Stimulated activated CD8-positive, alpha-beta memory T cell treated with anti-CD3 and anti-CD28 coated beads, Interleukin-4, amount 100 ng/mL, for 48 hours (primary cell): ENCODE measurements around the gene MRPL58.
"Not testable (repeated sequence)": the region's sequence is repeated elsewhere in the genome, so short reads cannot be mapped to it uniquely, and the experiment has no call there.

Source experiments
- DNase-seq: peaks from one replicate; pipeline ENCODE4 v3.0.0-alpha.2; 2020

Gene MRPL58

DNA sequence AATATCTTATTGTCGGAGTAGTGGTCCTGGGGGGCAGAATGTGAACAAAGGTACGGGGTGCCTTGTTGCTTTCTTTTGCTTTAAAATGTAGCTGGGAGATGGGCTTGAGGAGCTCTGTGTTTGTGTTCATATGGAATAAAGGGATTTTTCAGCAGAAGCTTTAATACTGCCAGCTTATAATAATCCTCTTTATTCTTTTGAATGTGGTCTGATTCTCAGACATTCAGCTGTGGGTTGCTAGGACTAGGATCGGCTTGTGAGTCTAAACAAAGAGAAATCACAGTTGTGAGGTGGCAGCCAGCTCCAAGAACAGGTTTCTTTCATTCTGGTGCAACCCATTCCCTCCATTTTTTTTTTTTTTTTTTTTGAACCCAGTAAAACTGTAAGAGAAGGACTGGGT lies 7.2 kb downstream of the MRPL58 start:
- no peak for DNase-seq

DNA sequence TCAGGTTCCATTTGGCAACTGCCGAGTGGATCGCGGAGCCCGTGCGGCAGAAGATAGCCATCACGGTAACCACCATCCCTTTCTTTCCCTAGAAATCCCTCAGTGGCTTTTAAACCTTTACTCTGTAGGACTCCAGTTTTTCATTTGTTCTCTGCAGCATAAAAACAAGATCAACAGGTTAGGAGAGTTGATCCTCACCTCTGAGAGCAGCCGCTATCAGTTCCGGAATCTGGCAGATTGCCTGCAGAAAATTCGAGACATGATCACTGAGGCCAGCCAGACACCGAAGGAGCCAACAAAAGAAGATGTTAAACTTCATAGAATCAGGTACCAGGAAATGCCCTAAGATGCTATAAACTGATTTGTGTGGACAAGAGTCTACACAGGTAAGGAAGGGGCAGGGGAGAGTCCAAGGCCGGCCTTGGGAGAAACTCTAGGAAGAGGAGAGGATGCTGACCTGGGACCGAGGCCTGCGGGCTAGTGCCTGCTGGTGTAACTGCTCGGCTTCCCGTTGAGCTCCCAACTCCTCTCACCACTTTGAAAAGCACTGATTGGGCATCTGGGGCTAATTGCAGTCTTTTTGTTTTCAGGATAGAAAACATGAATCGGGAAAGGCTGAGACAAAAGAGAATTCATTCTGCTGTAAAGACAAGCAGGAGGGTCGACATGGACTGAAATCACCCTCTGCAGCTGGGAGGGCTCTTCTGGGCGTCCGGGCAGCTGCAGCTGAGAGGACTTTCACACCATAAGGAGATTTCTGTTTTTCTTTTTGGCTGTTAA lies 8.1 kb downstream of the MRPL58 start:
- DNase-seq, result no peak

DNA sequence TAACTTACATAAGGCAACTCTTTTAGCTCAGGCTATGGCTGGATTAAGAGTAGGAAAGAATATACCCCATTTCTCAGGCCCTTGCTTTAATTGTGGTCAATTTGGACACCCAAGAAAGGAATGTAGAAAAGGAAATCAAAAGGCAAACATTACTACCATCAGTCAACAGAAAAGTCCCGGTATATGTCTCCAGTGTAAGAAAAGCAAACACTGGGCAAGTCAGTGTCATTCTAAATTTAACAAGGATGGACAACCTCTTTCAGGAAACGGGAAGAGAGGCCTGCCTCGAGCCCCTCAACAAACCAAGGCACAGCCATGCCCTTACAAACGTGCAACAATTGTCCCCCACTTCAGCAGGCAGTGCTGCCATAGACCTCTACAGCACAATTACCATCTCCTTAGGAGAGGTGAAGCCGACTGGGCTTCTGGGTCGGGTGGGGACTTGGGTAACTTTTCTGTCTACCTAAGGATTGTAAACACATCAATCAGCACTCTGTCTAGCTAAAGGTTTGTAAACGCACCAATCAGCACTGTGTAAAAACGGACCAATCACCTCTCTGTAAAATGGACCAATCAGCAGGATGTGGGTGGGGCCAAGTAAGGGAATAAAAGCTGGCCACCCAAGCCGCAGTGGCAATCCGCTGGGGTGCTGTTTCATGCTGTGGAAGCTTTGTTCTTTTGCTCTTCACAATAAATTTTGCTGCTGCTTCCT lies 12.4 kb downstream of the MRPL58 start:
- DNase-seq, result peak; percentile 60

DNA sequence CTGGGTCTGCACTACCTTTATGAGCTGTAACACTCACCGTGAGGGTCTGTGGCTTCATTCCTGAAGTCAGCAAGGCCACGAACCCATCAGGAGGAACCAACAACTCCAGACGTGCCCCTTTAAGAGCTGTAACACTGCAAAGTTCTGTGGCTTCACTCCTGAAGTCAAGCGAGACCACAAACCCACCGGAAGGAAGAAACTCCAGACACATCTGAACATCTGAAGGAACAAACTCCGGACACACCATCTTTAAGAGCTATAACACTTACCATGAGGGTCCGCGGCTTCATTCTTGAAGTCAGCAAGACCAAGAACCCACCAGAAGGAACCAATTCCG lies 12.9 kb downstream of the MRPL58 start:
- DNase-seq, result not testable (repeated sequence)

DNA sequence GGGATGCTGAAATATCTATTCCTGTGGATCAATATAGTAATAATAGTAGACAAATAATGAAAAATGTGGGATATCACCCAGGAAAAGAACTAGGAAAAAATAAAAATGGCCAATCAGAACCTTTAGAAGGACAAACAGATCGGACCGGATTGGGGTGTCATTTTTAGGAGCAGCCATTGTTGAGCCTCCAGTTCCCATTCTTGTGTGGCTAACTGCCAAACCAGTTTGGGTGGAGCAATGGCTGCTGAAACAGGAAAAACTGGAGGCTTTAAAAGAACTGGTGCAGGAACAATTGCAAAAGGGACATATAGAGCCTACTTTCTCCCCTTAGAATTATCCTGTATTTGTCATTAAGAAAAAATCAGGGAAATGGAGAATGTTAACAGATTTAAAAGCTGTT lies 14.2 kb downstream of the MRPL58 start:
- not testable (repeated sequence) for DNase-seq

DNA sequence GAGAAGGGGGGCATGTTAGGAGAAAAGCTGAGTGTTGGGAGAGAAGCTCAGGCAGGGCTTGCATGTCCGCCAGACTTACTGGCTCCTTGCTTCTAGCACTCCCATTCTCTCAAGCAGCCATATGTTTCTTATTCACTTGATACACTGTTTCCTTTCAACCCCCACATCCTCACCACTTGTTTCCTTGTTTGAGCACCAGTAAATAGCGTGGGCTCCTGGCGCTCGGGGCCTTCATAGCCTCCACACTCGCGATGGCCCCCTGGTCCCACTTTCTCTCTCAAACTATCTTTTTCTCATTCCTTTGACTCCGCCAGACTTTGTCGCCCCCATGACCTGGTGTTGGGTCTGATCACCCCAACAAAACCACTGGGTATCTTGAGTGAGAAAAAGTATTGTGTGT lies 17.7 kb downstream of the MRPL58 start:
- no peak for DNase-seq

DNA sequence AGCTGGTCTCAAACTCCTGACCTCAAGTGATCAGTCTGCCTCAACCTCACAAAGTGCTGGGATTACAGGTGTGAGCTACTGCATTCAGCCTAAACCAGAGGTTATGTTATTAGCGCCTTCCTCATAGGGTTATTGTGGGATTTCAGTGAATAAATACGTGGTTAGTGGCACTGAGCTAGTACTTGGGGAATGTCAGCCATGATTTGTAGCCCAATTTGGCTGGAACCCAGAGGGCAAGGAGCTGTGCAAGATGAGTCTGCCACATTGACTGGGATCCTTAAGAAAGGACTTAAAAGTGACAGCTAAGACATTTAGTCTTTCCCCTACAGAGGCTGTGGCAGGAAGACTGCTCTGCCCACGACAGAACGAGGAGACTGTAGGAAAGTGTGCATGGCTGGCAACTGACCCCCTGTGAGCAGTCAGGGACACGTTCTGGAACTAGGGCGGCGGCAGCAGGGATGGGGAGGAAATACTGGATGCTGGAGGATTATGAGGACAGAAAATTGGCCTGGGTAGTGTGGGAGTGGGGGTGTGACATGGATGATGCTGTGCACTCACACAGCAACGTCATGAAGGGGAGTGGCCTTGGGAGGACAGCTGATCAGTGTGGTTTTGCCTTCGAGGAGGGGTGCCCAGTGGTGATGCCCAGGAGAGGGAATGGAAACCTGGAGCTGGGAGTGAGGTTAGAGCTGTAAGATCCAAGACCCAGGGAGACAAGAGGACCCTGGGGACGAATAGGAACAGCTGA lies 19.7 kb downstream of the MRPL58 start:
- DNase-seq, result peak; percentile 78

DNA sequence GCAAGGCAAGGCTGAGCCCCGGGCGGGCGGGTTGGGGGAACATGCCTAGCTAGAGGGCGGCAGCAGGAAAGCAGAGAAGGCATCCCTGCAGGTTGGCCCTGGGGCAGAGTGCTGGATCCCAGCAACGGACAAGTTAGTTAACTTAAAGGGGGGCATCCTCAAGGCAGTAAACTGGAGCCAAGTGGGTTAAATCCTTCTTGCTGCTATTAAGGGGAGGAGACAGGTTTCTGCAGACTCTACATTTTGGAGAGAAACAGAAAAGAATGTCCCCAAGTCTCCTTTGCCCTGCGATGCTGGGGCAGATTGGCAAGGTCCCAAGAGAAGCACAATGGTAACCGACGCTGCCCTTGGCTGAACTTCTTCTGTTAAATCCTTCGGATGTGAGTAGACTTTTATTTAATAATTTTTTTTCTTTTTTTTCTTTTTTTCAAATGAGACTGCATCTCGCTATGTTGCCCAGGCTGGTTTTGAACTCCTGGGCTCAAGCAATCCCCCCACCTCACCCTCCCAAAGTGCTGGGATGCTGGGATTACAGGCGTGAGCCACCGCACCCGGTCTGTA lies 20.3 kb downstream of the MRPL58 start:
- DNase-seq, result no peak

DNA sequence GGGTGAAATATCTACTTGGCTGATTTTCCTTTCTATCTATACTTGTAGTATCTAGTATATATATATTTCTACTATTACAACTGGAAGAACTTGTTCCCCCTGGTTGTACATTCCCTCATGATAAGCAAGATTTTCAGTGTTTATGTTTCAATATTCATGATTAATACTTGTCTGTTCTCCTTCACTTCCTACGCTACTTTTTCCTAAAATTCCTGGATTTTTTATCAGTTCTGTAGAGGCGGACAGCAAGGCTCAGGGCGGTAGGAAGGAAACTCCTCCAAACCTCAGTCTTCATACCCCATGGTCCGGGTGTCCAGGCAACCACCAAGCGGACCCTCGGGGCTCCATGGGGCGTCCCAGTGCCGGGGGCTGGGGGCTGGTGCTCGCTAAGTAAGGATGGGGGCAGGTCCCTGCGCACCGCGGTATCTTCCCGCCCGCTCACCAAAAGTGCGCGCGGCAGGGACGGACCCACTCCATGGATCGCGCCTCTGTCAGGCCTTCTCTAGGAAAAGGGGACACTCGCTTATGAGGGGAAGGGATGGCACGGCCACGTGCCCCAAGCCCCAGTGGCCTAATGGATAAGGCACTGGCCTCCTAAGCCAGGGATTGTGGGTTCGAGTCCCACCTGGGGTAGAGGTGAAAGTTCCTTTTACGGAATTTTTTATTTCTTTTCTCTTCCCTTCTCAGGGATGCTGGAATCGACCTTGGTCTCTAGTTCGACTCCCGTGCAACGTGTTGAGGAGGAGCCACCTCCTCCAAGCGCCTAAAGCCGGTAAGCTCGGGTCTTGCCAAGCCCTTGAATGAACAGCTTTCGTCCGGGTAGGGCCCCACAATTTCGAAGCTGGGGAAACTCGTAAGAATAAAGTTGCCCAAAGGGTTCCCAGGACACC lies 21.1 kb downstream of the MRPL58 start:
- peak; percentile 100 for DNase-seq

DNA sequence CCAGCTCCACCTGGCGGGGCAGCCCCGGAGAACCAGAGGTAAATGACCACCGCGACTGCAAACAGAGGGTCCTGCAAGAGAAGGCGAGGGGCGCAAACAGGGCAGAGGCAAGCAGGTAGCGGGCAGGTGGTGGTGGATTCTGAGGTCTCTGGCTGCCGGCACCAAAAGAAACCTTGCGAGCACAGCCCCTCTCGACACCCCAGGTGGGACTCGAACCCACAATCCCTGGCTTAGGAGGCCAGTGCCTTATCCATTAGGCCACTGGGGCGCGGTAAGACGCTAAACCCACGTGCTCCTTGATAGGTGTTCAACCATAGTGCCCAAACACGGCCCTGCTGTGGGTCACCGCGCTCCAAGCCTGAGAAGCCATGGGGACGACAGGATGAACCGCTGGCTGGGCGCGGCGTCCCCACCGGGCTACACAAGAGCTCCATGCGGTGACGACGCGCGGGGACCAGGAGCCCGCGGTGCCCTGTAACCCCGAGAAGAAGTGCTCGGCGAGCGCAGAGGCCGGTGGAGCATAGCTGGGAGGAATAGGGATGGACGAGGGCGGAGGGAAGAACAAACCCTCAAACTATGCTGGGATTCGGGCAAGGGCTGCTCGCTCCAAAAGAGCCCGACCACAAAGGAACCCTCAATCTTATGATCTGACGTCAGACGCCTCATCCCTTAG lies 21.9 kb downstream of the MRPL58 start:
- peak; percentile 99 for DNase-seq

DNA sequence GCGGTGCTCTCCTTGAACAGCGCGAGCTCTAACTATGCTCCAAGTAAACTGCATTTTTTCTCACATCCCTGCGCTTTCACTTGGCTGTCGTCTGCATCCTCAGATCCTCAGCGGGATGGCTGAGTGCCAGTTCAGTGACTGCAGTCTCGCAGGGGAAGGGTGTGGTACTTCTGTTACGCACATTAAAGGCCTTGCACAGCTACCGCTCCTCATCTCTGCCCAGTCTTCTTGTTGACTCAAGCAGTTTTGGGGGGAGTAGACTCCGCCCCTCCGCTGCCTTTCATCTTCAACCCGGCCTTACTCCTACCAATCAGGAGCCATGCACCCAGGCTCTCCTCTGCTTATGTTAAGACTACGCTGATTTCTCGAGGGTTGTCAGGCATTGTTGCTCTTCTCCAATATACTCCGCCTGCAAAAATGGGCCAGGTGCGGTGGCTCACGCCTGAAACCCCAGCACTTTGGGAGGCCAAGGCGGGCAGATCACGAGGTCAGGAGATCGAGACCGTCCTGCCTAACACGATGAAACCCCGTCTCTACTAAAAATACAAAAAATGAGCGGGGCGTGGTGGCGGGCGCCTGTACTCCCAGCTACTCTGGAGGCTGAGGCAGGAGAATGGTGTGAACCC lies 24.3 kb downstream of the MRPL58 start:
- peak; percentile 81 for DNase-seq

DNA sequence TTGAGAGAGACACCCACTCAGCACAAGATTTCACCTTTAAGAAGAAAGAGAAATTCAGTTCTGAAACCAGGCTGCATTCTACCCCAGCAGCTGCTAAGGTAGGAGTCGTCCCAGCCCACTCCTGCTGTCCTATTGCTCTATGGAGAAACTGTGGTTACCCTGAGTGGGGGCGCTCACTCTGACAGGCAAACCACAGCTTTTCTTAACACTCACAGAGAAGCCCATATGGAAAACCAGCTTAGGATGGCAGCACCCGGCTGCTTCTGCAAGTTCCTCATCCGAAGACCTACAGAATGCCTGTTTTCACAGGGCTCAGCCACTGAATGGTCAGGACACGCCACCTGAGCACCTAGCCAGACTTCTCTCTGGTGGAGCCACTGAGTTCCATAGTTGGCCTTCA lies 26.8 kb downstream of the MRPL58 start:
- DNase-seq, result no peak

DNA sequence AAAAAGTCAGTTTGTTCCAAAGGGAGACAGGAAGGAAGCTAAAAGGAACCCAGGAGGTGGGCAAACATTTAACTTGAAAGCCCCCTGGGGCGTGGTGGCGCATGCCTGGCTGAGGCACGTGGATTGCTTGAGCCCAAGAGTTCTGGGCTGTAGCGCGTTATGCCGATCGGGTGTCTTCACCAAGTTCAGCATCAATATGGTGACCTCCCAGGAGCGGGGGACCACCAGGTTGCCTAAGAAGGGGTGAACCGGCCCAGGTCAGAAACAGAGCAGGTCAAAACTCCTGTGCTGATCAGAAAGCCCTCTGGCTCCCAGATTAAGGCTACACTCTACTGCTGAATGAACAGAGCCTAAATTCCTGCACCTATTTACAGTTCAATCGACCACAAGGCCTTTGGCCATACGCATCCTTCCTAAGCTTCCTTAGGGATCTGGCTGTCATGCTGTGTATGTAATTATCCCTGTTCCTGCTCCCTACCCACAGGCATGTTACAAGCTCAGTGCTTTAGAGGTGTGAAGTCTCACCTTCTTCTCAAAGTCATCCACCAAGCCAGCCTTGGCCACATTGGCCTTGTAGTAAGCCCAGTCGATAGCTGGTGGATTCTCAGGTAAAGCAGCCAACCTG lies 29.3 kb downstream of the MRPL58 start:
- no peak for DNase-seq

DNA sequence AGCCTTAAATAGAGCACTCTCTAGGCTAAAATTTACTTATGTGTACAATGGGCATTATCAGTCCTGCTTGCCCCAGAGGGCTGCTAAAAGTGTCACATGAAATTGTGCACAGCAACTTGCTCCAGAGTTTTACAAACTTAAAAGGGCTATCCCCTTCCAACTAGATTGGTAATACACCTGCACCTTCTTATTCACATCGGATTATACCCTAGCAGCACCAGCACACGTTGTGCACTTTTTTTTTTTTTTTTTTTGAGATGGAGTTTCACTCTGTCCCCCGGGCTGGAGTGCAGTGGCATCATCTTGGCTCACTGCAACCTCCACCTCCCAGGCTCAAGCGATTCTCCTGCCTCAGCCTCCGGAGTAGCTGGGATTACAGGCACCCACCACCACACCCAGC lies 31.3 kb downstream of the MRPL58 start:
- DNase-seq, result not testable (repeated sequence)

DNA sequence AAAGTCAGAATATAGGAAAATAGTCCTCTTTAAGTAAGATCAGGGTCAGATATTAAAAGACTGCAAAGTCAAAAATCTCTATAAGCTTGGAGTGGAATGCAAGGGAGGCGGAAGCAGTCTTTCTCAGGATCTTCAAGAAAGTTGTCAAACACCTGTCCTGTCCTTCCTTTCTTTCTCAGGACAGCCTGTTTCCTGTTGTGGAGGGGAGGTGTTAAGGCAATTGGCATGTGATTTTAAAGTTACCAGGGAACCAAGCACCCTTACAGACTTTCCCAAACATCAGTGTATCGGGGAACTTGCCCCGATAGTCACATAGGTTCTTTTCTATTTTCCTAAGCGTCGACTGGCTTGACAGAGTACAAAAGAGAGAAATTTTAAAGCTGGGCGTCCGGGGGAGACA lies 32.2 kb downstream of the MRPL58 start:
- no peak for DNase-seq

DNA sequence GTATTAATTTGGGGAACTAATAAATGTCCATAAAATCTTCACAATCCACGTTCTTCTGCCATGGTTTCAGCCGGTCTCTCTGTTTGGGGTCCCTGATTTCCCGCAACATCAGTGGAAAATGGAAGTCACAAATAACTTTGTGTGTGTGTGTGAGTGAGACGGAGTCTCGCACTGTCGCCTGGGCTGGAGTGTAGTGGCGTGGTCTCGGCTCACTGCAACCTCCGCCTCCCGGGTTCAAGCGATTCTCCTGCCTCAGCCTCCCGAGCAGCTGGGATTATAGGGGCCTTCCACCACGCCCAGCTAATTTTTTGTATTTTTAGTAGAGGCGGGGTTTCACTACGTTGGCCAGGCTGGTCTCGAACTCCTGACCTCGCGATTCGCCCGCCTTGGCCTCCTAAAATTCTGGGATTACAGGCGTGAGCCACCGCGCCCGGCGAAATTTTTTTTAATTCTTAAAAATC lies 33.5 kb downstream of the MRPL58 start:
- DNase-seq, result peak; percentile 62

DNA sequence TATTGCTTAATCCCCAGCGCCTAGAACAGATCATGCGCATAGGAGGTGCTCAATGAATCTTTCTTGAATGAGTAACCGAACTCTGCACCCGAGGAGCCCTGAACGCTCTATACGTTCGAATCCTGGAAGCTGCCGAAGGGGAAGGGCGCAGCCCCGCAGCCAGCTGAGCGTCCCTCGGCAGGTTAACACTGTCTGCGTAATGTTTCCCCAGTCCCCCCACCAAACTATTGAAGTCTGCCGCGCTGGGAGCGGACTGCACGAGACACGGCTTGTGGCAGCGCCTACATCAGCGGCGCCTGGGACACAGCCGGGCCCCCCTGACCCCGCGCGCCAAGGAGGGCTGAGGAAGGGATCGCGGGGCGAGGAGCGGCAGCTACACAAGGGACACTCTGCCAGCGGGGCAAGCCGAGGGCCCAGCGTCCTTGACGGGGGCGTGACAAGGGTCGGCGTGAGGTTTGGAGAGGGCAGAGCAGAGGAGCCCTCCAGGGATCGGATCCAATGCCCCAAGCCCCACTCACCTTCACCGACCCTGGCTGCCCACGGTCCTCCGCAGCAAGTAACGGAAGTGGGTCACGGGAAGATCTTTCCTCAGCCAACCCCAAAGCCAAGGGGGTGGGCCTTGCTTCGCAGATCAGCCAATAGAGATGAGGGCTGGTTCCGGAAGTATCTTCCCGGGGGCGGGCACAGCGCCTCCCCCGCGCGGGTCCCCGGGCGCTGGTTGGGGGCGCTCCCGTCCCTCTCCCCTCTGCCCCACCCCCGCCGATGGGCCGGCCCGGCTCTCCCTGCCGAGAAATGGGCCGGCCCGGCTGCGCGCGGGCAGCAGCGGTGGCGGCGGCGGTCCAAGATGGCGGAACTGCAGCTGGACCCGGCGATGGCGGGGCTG lies 34.2 kb downstream of the MRPL58 start, which contains the start of the genes ATP5PD and KCTD2:
Gene ATP5PD (minus strand): TSS at position 563 of the 883 bp plus-strand sequence. CDS start 4,319 bp downstream, outside the sequence.
Gene KCTD2 (plus strand): TSS at position 819 of the 883 bp plus-strand sequence. CDS start 26 bp downstream, at position 845.
- DNase-seq, result peak; percentile 96

DNA sequence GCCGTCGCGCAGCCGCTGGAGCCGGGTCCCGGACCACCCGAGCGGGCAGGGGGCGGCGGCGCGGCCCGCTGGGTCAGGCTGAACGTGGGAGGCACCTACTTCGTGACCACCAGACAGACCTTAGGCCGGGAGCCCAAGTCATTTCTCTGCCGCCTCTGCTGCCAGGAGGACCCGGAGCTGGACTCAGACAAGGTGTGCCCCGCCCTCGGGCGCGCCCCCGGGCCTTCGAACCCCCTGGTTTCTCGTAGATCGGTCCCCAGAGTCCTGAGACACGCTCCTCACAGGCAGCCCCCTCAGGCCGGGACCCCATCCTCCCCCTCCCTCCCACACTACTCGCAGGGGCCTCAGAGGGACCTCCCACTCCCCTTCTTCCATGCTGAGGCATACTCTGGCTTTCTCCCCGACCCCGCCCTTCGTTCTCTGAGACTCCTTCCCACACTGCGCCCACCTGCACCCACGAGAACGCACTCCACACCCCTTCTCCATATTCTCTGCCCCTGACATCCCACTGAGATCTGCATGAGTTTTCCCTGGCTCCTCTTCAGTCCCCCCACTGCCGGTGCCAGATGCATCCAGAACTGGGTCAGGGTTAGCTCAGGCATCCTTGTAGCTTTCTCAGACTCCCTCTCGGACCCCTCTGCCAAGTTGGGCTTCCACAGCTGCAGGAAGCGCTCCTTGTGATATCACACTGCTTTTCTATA lies 35.1 kb downstream of the MRPL58 start:
- DNase-seq, result peak; percentile 47
